NOMO-1 treated with DMSO at 0.1 percent for 48 hours (cell line): ENCODE results near the gene WIPF2.

Source experiments
- DNase-seq: peaks from one replicate; lab custom pipeline; 2025; ENCODE audit not compliant: unreplicated experiment; lab: John Stamatoyannopoulos, UW

WIPF2 gene

DNA sequence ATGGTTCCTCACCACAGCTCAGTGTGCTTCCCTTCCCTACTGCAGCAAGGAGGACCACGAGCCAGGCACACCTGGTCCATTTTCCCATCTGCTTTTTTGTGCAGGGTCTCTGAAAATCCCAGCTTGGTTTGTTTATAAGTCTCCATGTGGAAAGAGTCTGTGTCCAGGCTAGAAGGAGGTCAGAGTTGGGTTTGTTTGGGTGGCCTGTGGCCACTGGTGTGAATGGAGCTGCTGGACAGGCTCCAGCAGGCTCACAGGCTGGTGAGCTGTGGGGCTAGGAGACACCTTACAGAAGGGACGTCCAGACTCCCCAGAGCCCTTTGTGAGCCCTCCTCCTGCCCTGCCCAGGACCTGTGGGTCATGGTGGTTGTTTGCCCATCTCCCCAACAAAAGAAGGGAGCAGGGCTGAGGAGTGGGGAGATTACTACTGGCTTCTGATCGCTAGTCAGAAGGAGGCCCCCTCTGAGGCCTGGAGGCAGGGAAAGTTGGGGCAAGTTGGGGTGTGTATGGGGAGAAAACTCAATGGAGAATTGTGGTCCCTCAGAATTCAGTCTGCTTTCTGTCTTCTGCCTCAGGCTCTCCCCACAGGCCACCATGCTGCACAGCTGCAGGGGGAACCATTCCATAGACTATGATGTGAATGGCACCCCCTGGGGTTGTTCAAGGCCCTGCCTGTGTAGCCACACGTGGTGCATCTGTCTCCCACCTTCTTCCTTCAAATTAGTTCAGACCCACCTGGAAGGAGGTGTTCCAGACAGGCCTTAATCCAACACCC, 94.0 kb downstream of the WIPF2 start:
- no peak for DNase-seq

DNA sequence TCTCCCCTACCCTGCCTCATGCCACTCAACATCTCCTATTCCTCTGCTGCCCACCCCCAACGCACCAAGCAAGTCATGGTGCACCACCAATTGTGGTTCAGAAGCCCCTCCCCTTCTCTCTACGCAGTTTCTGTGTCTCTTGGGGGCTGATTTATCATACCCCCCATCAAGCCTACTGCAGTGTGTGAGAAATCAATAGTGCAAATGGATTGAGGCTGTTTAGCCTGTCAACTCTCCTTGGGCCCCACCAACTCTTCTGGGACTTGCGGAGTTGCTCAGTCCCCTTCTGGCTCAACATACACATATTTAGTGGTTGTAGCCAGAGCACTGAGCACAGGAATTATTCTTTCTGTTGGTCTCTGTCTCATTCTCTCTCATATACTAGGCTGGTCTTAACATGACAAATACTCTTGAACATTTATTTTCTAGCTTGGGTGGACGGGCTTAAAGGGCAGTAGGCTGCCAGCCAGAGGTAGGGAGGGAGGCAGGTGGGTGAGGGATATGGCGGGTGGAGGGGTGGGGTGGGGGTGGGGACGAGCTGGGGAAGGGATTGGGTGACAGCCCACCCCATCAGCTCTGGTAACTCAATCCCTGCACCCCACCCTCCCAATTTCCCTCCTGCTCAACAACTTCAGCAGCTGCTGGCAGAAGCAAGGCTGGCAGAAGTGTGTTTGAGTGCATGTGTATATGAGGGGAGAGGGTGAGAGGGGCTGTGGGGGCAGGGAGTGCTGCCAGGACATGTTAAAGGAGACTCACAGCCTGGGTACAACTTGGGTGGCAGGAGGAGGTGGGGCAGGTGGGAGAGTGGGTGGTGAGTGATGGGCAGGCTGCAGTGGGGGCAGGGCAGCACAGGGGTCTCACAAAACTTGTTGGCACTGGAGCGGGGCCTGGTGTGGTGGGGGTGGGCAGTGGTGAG, 94.8 kb downstream of the WIPF2 start:
- DNase-seq: no peak

DNA sequence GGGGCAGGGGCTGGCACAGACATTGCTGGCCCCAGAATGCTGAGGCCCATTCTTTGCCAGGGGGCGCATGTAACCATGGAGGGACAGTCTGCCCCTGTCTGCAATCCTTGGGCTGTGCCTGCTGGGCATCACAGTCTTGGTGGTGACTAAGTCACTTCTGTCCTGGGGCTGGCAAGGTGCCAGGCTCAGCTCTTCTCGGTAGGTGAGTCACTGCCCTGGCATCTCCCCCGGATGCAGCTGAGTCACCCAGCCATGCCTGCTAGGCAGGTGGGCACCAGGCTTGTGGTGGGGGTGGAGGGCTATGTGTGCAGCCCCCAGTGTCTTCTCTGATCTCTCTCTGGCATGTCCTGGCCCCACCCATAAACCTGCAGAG, 95.5 kb downstream of the WIPF2 start:
- DNase-seq: peak; percentile 32

DNA sequence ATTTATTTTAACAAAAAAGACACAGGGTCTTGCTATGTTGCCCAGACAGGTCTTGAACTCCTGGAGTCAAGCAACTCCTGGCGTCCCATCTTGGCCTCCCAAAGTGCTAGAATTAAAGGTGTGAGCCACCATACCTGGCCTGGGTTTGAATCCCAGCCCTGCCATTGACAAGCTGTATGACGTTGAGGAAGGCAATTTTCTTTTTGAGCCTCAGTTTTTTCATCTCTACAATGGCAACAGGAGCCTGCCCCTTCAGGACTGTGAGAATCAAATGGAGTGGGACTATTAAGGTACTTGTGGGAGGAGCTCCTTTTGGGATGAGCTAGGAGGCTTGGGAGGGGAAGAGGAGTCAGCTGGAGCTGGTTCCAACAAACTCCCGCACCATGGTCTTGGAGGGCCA, 96.1 kb downstream of the WIPF2 start:
- no peak for DNase-seq

DNA sequence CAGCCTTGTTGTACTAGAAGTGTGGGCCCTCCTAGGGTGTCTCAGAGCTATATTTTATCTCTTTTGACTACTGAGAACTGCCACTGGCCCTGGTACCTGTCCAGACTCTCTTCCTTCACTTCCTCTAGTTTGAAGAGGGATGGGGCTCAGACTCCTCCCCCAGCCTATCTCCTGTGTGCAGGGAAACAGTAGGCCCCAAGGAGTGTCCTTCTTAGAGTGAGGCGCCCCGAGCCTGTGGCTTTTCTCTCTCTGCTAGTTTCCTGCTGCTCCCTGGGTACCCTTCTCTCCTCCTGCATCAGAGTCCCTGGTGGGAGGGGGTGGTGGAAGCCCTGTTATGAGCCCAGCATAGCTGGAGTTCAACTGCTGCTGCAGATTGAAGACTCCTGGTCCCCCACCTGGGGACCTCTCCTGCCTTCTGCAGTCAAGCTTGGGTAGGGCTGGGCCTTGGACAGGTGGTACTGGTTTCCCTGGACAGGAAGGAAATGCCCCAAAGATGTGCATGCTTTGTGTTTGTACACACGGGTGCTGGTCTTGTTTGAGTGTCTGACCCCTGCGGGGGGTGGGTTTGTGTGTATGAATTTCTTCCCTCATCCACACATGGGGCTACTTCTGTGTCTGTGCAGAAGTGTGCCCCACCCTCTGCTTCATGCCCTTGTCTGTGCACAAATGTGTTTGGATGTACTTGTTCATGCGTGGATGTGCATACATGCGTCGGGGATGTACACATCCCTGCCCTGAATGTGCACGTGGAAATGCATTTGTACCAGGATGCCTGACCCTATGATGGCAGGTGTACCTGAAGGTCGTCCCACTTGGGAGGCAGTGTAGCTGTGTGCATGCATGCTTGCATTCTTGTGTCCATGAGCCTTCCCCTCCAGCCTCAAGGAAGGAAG, 96.8 kb downstream of the WIPF2 start:
- DNase-seq: peak; percentile 11

DNA sequence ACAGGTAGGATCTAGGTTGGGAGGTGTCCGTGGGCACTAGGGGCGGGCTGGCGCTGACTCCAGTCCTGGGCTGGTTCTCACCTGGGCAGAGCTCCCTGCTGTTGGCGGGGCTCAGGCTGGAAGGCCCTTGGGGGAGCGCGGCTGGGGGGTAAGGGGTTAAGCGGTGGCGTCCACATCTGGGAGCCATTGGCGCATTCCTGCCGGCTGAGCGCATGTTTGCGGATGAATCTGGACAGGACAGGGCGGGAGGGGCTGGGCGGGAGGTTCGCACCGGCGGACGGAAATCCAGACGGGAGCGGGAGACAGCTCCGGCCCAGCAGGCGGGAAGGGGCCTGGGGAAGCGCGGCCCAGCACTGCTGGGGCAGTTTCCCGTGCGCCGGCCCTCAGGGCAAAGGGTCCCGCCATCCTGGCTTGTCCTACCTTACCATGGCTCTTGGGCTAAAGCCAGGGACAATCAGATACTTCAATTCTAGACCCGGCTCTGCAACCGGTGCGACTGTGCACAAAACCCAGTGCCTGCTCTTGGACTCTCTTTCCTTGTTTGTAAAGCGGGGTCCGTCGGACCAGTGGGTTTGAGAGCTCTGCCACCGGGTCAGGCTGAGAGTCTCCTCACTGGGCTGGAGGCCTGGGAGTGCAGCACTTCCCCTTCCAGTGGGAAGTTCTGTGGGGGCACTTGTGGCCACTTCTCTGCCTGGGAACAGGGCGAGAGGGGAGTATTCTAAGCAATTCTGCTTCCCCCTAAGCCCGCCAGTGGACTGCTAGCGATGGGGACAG, 97.7 kb downstream of the WIPF2 start:
- DNase-seq: peak; percentile 19

DNA sequence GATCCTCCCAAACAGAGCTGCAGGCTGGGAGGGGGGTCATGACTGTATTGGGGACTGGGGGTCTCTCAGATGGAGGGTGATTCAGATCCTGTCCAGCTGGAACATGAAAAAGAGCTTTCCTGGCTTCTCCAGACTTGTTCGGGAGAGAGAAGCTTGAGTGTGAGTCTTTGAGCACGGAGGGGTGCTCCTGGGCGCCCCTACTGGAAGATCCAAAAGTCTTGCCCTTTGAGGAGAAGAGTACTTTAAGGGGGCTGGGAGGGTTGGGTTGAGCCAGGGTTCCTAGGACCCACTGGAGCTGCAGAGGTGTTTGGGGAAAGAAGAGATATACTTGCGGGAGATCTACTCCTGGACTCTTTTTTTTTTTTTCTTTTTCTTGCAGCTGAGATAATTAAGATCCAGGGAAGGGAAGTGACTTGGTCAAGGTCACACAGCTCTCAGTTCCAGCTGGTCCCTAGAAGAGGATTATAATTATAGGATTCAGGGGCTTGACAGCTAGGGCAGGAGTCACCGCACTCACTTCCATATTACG, 98.3 kb downstream of the WIPF2 start:
- peak; percentile 52 for DNase-seq

DNA sequence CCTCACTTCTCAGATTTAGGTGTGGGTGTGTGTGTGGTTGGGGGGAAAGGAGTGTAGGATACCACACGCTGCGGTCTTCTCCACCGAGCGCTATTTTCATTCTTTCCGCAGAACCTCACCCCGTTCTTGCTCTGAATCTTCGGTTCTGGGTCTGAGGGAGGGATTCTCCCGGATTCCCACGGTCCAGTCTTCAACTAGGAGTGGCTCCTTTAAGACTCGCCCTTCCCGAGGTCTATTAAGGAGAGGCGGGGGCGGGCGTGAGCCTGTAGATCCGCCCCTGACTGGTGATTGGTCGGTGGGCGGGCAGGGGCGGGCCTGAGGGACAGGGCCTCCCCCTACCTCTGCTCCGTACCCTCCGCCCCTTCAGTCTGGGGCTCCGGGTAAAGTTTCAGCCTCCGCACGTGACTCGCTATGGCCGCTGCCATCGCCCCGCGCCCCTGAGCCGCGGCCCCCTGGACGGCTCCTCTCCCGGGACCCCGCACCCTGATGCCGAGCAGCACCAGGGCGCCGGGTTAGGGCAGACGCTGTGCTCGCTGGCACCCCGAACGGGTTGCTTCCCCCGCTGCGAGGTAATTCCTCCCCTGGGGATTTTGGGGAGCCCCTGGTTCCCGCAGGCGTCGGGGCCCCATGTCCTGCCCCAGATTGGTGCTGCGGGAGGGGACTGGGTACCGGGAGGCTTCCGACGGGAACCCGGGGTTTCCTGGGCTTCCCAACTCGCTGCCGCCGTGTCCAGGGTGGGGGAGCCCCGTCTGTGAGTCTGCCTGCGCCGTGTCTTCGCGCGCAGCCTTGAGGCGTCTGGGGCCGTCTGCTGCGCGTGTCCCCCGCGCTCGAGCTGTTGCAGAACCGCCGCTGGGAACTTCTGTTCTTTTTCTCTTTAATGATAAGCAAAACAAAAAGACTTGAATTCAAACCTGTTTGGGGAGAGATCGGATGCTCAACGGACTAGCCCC, 99.1 kb downstream of the WIPF2 start:
- DNase-seq: peak; percentile 95

DNA sequence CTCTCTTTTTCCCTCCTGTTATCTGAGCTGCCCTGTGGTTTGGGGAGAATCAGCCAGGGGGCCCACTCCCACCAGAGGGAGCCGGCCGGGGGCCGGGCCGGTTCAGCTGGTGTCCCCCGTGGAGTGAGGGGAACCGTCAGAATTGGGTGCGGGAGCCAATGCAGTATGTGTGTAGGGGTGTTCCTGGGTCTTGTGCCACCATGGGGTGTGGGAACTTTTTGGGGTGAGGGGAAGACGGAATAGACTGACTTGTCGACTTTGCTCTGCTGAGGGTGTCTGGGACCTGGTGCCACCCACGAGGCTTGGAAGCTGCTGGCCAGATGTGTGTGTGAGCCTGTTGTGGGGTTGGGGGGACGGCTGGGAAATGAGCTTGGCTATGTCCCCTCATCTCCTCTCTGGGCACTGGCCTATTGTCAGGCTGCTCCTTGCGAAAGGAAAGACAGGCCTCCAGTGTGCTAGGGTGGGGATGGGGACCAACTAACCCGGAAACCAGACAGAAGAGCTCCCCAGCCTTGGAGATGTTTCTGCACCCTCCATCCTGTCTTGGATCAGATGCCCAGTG, 99.8 kb downstream of the WIPF2 start:
- DNase-seq: no peak

DNA sequence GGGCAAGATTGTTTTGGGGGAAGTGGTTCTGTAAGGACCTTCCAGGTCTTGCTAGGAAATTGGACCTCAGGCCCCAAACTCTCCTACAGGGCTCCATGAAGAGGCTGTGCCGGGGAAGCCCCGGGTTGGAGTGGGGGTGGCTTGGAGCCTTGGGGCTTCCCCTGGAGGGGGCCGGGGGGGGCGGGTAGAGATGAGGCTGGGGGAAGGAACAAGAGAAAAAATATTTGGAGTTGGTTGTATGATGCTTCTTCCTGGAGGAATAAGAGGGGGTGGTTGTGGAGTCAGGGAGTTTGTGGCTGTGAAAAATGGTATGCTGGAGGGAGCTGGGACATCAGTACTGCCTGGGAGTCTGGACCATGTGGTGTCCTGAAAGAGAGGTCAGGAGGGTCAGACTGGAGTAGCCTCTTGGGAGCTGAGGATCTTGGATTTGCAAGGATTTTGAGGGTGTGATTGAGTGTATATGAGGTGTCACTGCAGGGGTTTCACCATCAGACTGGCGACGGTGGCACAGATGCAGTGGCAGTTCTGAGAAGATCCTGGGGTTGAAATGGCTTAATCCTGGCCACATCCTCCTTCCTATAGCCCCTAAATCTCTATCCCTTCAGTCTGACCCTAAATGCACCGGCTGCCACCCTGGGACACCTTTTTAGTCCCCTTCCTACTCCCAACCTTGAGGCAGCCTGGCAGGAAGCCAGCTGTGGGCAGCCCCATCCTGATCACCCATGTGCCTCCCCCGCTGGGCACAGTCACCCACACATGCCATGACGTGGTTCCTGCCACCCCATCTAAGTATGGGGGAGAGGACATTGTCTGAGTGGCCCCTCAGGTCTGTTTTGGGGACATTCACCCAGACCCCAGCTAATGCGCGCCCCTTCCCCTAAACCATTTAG, 100.8 kb downstream of the WIPF2 start:
- no peak for DNase-seq

DNA sequence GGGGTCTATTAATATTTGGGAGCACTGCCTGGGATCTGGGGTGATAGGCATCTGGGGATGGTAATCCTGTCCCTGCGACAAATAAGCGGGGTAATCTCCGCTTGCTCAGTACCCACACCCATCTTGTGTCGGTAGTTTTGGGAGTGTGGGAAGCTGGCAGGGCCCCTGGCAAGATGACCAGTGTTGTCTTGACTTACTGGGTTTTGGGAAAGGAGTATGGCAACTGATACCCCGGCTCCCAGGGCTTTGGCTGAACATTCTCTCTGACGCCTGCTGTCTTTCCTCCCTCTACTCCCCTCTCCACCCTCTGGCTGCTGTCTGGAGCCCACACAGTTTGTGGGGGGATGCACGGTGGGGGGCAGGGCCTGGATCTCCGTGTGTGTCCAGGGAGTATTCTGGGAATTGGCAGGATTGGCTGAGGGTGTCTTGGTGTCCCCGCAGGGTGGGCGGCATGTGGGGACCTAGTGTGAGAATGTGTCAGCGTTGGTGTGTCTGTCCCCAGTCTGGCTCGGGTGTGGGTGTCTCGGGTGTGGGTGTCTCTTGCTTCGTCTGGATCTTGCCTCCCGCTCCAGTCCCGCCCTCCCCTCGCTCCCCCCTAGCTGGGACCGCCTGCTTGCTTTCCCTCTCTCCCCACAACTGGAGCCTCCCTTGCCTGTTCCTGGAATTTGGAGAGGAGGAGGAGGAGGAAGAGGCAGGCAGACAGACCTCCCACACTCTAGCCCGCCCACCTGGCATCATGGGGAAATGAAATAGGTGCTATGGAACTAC, 101.8 kb downstream of the WIPF2 start:
- no peak for DNase-seq

DNA sequence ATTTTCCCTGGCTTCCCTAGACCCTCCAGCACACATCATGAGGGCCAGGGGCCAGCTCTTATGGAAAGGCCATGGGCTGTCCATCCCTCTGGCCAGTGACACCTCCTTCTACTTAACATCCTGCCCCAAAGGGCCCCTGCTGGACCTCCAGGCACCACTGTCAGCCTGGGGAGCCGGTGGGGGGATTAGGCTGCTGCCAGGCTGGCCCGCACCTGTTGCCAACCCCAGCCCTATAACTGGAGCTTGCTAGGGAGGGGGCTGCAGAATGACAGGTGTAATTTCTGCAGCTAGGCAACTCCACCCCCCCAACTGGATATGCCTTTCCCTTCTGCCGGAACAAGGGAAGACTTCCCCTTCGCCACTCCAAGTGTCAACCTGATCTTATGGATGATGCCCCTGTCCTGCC, 102.4 kb downstream of the WIPF2 start:
- no peak for DNase-seq

DNA sequence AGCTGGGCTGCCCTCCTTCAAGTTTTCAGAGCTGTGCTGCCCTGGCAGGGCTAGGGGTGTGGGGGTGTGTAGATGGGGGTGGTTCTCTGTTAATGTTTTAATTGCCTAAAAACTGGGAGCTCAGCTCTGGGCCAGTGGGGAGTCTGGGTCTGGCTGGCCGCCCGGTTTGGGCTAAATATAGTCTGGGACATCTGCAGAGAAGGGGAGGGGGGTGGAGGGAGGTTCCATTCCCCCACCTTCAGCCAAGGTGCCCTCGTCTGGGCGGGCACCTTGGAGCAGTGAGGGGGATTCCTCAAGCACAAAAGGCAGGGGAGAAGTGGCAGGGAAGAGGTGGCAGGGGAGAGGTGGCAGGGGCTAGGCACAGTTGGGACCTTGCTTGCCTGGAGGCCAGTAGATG, 102.9 kb downstream of the WIPF2 start:
- no peak for DNase-seq

DNA sequence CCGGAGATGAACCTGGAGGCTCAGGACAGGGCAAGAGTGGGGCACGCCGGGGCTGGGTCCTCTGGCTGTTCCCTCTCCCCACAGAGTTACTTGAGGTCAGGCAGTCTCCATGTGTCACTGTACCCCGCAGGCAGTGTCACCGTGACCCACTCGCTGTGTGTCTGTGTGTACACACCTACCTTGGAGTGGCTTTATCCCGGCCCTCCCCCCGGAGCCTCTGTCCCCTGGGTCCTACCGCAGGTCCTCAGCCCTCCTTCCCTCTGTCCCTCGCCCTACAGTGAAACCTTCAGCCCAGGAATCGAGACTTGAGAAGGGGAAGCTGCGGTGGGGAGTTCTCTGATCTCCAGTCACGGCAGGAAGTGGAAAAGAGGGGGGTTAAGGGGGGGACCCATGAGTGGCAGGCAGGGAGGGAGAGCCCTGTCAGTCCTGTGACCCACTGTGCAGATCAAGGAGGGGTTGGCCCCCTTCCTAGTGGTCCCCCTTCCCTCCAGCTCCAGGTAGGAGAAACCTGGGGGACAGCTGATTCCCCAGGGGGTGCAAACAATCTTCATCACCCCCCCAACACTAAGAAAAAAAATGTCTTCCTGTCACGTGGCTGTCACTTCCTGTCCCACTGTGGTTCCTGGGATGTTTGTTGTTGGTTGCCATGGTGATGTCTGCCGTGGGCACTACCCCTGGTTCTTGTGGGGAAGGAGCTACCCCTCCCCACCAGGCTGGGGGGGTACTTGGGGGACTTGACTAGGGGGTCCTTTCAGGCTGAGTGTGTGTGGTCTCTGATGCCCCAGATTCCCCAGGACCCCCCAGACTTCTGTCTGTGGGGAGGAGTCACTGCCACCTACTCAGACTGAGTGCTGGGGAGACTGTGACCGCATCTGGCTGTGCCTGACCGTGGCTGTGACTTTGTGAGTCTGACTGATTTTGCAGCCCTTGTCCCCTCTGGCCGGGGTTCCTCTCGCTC, 103.5 kb downstream of the WIPF2 start:
- peak; percentile 98 for DNase-seq

DNA sequence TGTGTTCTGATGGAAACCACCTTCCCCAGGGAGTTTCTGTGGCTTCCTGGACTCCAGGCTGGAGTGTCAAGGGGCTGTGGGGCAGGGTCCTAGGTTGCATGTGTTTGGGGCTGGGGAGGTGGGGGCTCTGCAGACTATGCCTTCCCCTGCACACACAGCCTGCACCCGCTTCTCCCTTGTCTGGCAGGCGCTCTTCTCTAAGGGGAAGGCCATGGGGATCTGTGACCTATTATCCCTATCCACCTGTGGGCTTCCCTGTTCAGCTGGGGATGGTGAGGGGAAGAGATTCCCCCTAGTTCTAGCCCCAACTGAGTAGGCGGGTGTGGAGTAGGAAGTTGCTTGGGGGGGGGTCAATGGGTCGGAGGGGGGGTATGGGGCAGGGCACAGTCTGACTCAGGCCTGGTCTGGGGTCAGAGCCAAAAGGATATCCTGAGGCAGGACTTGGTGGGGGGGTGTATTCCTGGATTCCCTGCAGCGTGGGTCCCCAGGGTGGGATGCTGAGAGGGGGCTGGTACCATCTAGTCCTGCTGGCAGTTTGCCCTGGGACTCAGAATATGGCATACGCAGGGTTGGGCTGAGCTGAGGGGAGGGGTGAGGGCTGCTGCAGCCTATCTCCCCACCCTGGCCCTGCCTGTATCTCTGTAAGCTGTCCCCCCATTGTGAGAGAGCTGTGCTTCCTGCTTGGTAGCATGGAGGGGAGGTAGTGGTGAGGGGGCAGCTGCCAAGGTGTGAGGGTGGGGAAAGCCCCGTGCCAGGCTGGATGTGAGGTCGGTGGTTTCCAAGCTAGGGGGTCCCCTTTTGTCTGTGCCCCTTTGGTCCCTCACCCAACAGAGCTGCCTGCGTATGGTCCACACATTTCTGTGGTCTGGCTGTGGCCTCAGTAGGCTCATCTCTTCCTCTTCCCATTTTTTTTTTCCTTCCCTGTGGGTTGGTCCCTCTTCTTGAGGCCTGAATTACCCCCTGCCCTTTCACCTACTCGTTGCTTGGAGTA, 104.6 kb downstream of the WIPF2 start:
- DNase-seq: no peak
